ENCODE data around the gene DNASE1L1. TPM values are rescaled to one million over a fixed set of nuclear protein-coding genes. Genes with fewer than 3 reads are reported as not detected.

The DNASE1L1 gene
- total RNA-seq, 1 donor from 2014 or later: 52.5 TPM

- Histone ChIP-seq H3K4me1 (peaks cover 3 to 12% of the 10 kb centered on the region in 2 donors), H3K36me3 (peaks cover 13 to 15% of the 10 kb centered on the region in 2 donors), H3K27me3 (no peaks in the 10 kb centered on the region), H3K27ac (no peak overlapping the region), H3K4me3 (no peak overlapping the region), H3K9me3 (no peaks in the 10 kb centered on the region)
- intact Hi-C loops (cut with DNase I): no loop called here
- no peak for DNase-seq (ENCODE audit: low spot score in 2 of 2)
- TF ChIP-seq, protein P1, sequence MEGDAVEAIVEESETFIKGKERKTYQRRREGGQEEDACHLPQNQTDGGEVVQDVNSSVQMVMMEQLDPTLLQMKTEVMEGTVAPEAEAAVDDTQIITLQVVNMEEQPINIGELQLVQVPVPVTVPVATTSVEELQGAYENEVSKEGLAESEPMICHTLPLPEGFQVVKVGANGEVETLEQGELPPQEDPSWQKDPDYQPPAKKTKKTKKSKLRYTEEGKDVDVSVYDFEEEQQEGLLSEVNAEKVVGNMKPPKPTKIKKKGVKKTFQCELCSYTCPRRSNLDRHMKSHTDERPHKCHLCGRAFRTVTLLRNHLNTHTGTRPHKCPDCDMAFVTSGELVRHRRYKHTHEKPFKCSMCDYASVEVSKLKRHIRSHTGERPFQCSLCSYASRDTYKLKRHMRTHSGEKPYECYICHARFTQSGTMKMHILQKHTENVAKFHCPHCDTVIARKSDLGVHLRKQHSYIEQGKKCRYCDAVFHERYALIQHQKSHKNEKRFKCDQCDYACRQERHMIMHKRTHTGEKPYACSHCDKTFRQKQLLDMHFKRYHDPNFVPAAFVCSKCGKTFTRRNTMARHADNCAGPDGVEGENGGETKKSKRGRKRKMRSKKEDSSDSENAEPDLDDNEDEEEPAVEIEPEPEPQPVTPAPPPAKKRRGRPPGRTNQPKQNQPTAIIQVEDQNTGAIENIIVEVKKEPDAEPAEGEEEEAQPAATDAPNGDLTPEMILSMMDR (IDR thresholded peaks at IDR 0.05): no peak
These were observed 25.5 kb upstream of the DNASE1L1 start for GRCh38 chrX:154434394-154435168.

DNA sequence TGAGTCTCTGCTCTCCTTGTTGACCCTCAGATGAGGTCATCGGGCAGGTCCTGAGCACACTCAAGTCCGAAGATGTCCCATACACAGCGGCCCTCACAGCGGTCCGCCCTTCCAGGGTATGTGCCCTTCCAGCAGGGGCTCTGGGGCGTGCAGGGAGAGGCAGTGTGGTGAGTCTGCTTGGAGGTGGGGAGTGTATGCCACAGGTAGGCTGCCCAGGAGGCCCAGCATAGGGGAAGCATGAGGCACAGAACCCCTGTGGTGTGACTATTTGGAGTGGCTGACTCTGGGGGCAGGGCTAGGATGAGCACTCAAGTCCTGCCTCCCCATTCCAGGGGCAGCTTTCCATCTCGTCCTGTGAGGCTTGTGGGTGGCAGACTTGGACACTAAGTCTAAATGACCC, 24.6 kb upstream of the DNASE1L1 start:
- H3K27me3 ChIP-seq: no peaks in the 10 kb centered on the region
- H3K27ac ChIP-seq: no peak overlapping the region
- peaks cover 11 to 12% of the 10 kb centered on the region in 2 donors for H3K36me3 ChIP-seq
- DNase-seq (ENCODE audit: low spot score in 2 of 2): no peak
- peaks cover 3 to 9% of the 10 kb centered on the region in 2 donors for H3K4me1 ChIP-seq
- H3K9me3 ChIP-seq: no peaks in the 10 kb centered on the region
- intact Hi-C loops (cut with DNase I): no loop called here
- TF ChIP-seq, protein P1 (IDR thresholded peaks at IDR 0.05): no peak
- H3K4me3 ChIP-seq: no peak overlapping the region

DNA sequence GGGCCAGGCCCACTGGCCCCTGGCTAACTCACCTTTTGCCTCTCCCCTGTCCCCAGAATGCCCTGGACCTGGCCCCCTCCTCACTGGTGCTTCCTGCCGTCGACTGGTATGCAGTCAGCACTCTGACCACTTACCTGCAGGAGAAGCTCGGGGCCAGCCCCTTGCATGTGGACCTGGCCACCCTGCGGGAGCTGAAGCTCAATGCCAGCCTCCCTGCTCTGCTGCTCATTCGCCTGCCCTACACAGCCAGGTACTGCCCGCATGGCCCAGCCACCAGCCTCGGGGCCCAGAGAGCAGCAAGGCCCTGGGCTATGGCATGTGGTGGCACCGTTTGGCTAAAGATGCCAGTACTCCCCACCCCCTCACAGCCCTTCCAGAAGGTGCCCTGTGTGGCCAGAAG, 23.2 kb upstream of the DNASE1L1 start:
- H3K4me3 ChIP-seq: no peak overlapping the region
- no peaks in the 10 kb centered on the region for H3K9me3 ChIP-seq
- no peaks in the 10 kb centered on the region for H3K27me3 ChIP-seq
- peaks cover 5 to 8% of the 10 kb centered on the region in 2 donors for H3K4me1 ChIP-seq
- peaks cover 11 to 12% of the 10 kb centered on the region in 2 donors for H3K36me3 ChIP-seq
- intact Hi-C loops (cut with DNase I): no loop called here
- TF ChIP-seq, protein P1 (IDR thresholded peaks at IDR 0.05): no peak
- DNase-seq (ENCODE audit: low spot score in 2 of 2): no peak
- H3K27ac ChIP-seq: no peak overlapping the region

- intact Hi-C loops (cut with DNase I): no loop called here
- H3K36me3 ChIP-seq: peaks cover 11 to 12% of the 10 kb centered on the region in 2 donors
- H3K4me3 ChIP-seq: no peak overlapping the region
- TF ChIP-seq, protein P1 (IDR thresholded peaks at IDR 0.05): no peak
- H3K27ac ChIP-seq: no peak overlapping the region
- peaks cover 4 to 8% of the 10 kb centered on the region in 2 donors for H3K4me1 ChIP-seq
- peak in 1 of 2 donors; percentile 28 for DNase-seq (ENCODE audit: low spot score in 2 of 2)
- no peaks in the 10 kb centered on the region for H3K27me3 ChIP-seq
- H3K9me3 ChIP-seq: no peaks in the 10 kb centered on the region
These were observed 22.3 kb upstream of the DNASE1L1 start for GRCh38 chrX:154431341-154431740.

- intact Hi-C loops (cut with DNase I): no loop called here
- H3K27ac ChIP-seq: no peak overlapping the region
- no peak for DNase-seq (ENCODE audit: low spot score in 2 of 2)
- peaks cover 11 to 12% of the 10 kb centered on the region in 2 donors for H3K36me3 ChIP-seq
- H3K9me3 ChIP-seq: no peaks in the 10 kb centered on the region
- H3K4me3 ChIP-seq: no peak overlapping the region
- no peaks in the 10 kb centered on the region for H3K27me3 ChIP-seq
- TF ChIP-seq, protein P1 (IDR thresholded peaks at IDR 0.05): no peak
- peaks cover 2 to 8% of the 10 kb centered on the region in 2 donors for H3K4me1 ChIP-seq
These were observed 21.9 kb upstream of the DNASE1L1 start for GRCh38 chrX:154430916-154431315.
